Mucosa of gallbladder (tissue), 1 donor: ENCODE measurements around the gene TTC5. TPM values are rescaled to one million over a fixed set of nuclear protein-coding genes. Genes with fewer than 3 reads are reported as not detected.
"Not testable (repeated sequence)": the region's sequence is repeated elsewhere in the genome, so short reads cannot be mapped to it uniquely, and the experiment has no call there.

ENCODE experiments used
- DNase-seq: peaks from one replicate; pipeline ENCODE4 v3.0.0-alpha.2; 2020; ENCODE audit warnings: low spot score
- total RNA-seq: library from RNA; stranded (reverse); gene quantifications from one replicate; pipeline ENCODE4 v1.2.1, GENCODE V29; 2021
- donor health status: DM: no; HTN: no; CAD: no.

TTC5 gene
- total RNA-seq: 19.1 TPM

GRCh38 chr14:20305265-20306078, at the start of gene TTC5:
Gene TTC5 (minus strand): TSS chr14:20305951. CDS start chr14:20305937, 14 bp downstream.
- peak; percentile 85 for DNase-seq

- no peak for DNase-seq
Observed at GRCh38 chr14:20350860-20351259, 45.1 kb upstream of the TTC5 start.

GRCh38 chr14:20350282-20350681, 44.5 kb upstream of the TTC5 start:
- DNase-seq: no peak

GRCh38 chr14:20347747-20348146, 42.0 kb upstream of the TTC5 start:
- no peak for DNase-seq

GRCh38 chr14:20346713-20347112, 41.0 kb upstream of the TTC5 start:
- no peak for DNase-seq

- DNase-seq: no peak
Observed at GRCh38 chr14:20345366-20345765, 39.6 kb upstream of the TTC5 start.

GRCh38 chr14:20343862-20344220, 38.1 kb upstream of the TTC5 start:
- DNase-seq: no peak

GRCh38 chr14:20343092-20343861, 37.5 kb upstream of the TTC5 start, which contains the start of gene PARP2:
Gene PARP2 (plus strand): TSS chr14:20343635. CDS start chr14:20343642, 7 bp downstream.
- DNase-seq: peak; percentile 96

GRCh38 chr14:20341646-20342045, 35.9 kb upstream of the TTC5 start:
- no peak for DNase-seq

GRCh38 chr14:20341032-20341431, 35.3 kb upstream of the TTC5 start:
- not testable (repeated sequence) for DNase-seq

- no peak for DNase-seq
Observed at GRCh38 chr14:20334017-20334416, 28.3 kb upstream of the TTC5 start.

- DNase-seq: no peak
Observed at GRCh38 chr14:20333494-20333841, 27.7 kb upstream of the TTC5 start.

GRCh38 chr14:20332788-20333493, 27.2 kb upstream of the TTC5 start, which contains the start of gene CCNB1IP1:
Gene CCNB1IP1 (minus strand): TSS chr14:20333279. CDS start chr14:20316523, 16,756 bp downstream.
- DNase-seq: peak; percentile 78

- DNase-seq: no peak
Observed at GRCh38 chr14:20332431-20332787, 26.7 kb upstream of the TTC5 start.

- DNase-seq: no peak
Observed at GRCh38 chr14:20331053-20331613, 25.4 kb upstream of the TTC5 start.

- DNase-seq: no peak
Observed at GRCh38 chr14:20329355-20329754, 23.6 kb upstream of the TTC5 start.

GRCh38 chr14:20328705-20329104, 23.0 kb upstream of the TTC5 start:
- DNase-seq: no peak

GRCh38 chr14:20327005-20327869, 21.5 kb upstream of the TTC5 start:
- DNase-seq: peak; percentile 39

GRCh38 chr14:20317720-20318119, 12.0 kb upstream of the TTC5 start:
- no peak for DNase-seq

GRCh38 chr14:20314026-20314425, 8.3 kb upstream of the TTC5 start:
- no peak for DNase-seq

- DNase-seq: no peak
Observed at GRCh38 chr14:20306079-20306423, 300 bp upstream of the TTC5 start.
